Measurements from ENCODE around the gene BTBD18. TPM values are rescaled to one million over a fixed set of nuclear protein-coding genes. Genes with fewer than 3 reads are reported as not detected.
"Not testable (repeated sequence)": the region's sequence is repeated elsewhere in the genome, so short reads cannot be mapped to it uniquely, and the experiment has no call there.

BTBD18 gene
- total RNA-seq, 2 donors from 2014 or later: not detected

DNA sequence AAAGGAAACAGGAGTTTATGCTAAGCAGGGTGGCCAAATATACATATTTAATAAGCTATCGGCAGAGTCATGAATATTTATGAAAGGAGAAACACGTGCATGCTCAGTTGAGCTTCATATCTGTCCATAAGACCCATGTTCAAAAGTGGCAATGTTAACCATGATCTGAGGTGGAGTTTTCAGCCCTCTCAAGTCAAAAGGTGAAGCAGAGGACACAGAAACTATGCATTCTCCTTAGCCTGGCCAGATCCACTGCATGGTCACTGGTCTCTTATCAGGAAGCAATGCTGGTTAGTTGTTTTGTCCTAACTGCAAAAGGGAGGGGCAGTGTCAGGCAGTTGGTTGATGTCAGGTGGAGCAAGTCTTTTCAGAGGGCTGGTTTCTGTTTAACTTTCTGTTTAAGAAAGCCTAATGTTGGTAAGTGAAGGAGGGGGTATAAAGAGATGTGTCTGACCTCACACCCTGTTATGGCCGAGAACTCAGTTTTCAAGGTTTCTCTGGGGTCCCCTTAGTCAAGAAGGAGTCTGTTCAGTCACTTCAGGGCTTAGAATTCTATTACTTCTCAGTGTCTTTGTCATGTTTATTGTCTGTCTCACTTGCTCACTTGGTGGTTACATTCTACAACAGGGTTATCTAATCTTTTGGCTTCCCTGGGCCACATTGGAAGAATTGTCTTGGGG lies 15.9 kb downstream of the BTBD18 start:
- H3K27ac Mint-ChIP-seq: peak overlapping the region; percentile 60
- H3K9me3 ChIP-seq (ENCODE audit: control insufficient read depth, low read length, poor library complexity, severe bottlenecking): no peaks in the 10 kb centered on the region
- ATAC-seq (no peak), DNase-seq (no peak)
- no peaks in the 10 kb centered on the region for H3K36me3 Mint-ChIP-seq (ENCODE audit: low read depth)
- H3K4me3 Mint-ChIP-seq: no peak overlapping the region
- peaks cover 5% of the 10 kb centered on the region for H3K4me1 Mint-ChIP-seq
- no peaks in the 10 kb centered on the region for H3K27me3 Mint-ChIP-seq

DNA sequence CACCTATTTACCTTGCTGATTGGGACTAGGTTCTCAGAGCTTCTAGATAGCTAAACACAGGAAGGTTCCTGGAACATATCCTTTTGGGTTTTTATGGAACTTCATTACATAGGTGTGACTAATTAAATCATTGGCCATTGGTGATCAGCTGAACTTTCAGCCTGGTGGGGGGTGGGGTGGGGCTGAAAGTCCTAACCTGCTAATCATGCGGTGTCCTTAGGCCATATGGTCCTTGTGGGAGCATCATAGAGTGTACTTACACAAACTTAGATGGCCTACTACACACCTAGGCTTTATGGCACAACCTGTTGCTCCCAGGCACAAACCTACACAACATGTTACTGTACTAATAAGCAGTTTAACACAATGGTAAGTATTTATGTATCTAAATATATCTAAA lies 19.0 kb downstream of the BTBD18 start:
- Mint-ChIP-seq H3K27ac (no peak overlapping the region), H3K4me3 (no peak overlapping the region), H3K36me3 (ENCODE audit: low read depth) (no peaks in the 10 kb centered on the region), H3K27me3 (no peaks in the 10 kb centered on the region), H3K4me1 (peaks cover 4% of the 10 kb centered on the region)
- H3K9me3 ChIP-seq (ENCODE audit: control insufficient read depth, low read length, poor library complexity, severe bottlenecking): no peaks in the 10 kb centered on the region
- DNase-seq (no peak), ATAC-seq (no peak)

DNA sequence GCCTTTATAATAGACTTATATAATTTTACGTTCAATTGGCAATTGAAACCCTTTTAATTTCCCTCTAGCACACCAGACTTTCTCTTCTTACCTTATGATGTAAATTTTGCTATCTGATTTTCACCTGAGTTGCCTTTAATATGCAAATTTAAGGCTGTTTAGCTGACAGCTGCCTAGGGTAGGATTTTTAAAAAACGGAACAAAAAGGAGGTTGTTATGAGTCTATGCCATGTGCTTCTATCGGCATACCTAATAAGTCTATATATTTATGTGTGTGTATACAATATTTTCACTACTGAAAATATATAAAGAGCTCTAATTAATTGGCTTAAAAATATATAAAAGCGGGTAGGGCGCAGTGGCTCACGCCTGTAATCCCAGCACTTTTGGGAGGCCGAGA lies 22.1 kb downstream of the BTBD18 start:
- H3K36me3 Mint-ChIP-seq (ENCODE audit: low read depth): no peaks in the 10 kb centered on the region
- H3K4me3 Mint-ChIP-seq: no peak overlapping the region
- peaks cover 7% of the 10 kb centered on the region for H3K4me1 Mint-ChIP-seq
- H3K27me3 Mint-ChIP-seq: no peaks in the 10 kb centered on the region
- no peaks in the 10 kb centered on the region for H3K9me3 ChIP-seq (ENCODE audit: control insufficient read depth, low read length, poor library complexity, severe bottlenecking)
- no peak for DNase-seq
- H3K27ac Mint-ChIP-seq: no peak overlapping the region
- ATAC-seq: no peak

DNA sequence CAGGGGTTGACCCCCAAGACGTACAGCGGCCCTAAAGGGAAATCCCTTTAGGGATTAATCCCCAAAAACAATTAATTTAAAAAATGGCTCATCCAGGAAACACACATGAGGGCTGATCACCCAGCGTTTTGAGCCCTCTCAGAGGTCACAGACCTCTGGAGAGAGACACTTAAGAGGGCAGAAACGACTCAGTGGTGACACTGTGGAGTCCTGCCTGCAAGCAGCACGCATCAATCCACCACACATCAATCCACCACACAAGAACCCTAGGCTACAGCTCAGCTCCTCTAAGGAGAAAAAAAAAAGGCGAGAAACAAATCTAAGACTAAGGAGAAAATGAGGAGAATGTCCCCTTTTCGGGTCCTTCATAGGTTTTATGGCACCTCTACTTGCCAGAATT lies 22.8 kb downstream of the BTBD18 start:
- Mint-ChIP-seq H3K4me3 (no peak overlapping the region), H3K36me3 (ENCODE audit: low read depth) (no peaks in the 10 kb centered on the region), H3K27ac (no peak overlapping the region), H3K4me1 (peaks cover 7% of the 10 kb centered on the region), H3K27me3 (no peaks in the 10 kb centered on the region)
- ATAC-seq (no peak), DNase-seq (no peak)
- no peaks in the 10 kb centered on the region for H3K9me3 ChIP-seq (ENCODE audit: control insufficient read depth, low read length, poor library complexity, severe bottlenecking)

DNA sequence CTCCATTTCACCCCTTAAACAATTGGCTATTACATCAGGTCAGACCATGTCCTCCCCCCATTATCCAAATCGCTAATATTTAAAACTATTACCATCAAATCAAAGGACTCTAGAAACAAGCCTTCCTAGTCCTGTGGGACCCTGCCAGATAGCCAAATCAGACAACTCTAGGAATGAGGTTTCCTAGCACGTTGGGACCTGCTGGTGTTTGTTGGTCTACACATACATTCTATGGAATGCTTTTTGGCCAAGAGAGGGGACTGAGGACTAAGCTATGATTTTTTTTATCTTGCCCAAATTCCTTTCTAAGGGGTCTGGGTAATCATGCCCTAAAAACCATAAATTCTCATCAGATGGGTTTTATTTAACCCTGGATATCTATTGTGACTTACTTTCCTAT lies 24.4 kb downstream of the BTBD18 start:
- Mint-ChIP-seq H3K27ac (no peak overlapping the region), H3K4me1 (peaks cover 6% of the 10 kb centered on the region), H3K4me3 (no peak overlapping the region), H3K36me3 (ENCODE audit: low read depth) (no peaks in the 10 kb centered on the region), H3K27me3 (no peaks in the 10 kb centered on the region)
- H3K9me3 ChIP-seq (ENCODE audit: control insufficient read depth, low read length, poor library complexity, severe bottlenecking): no peaks in the 10 kb centered on the region
- ATAC-seq: no peak
- DNase-seq: no peak

DNA sequence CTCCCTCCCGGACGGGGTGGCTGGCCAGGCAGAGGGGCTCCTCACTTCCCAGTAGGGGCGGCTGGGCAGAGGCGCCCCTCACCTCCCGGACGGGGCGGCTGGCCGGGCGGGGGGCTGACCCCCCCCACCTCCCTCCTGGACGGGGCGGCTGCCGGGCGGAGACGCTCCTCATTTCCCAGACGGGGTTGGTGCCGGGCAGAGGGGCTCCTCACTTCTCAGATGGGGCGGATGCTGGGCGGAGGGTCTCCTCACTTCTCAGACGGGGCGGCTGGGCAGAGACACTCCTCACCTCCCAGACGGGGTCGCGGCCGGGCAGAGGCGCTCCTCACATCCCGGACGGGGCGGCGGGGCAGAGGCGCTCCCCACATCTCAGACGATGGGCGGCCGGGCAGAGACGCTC lies 34.9 kb downstream of the BTBD18 start:
- H3K27ac Mint-ChIP-seq; H3K9me3 ChIP-seq (ENCODE audit: control insufficient read depth, low read length, poor library complexity, severe bottlenecking); DNase-seq; H3K4me3 Mint-ChIP-seq; ATAC-seq; H3K27me3 Mint-ChIP-seq; H3K36me3 Mint-ChIP-seq (ENCODE audit: low read depth): not testable (repeated sequence)
- peaks cover 15% of the 10 kb centered on the region for H3K4me1 Mint-ChIP-seq

DNA sequence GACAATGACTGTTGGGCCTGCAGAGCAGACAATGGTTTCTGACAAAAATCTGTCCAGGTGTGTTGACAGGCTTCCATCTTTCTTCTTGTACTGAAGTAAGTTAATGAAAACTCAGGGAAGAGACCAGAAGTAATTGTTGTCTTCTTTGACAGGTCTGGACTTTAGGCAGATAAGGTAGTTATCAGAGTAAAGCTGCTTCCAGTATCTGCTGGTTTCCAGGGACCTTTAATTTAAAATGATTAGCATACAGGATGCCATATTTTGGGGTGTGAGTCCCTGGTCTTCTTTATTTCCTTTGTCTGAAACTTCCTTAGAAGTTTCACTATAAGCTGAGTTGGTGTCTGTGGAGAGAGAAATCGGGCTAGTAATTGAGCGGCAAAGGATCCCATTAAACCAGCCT lies 37.8 kb downstream of the BTBD18 start:
- Mint-ChIP-seq H3K27ac (peak overlapping the region; percentile 96), H3K36me3 (ENCODE audit: low read depth) (no peaks in the 10 kb centered on the region), H3K4me3 (peak overlapping the region; percentile 95), H3K4me1 (peaks cover 28% of the 10 kb centered on the region), H3K27me3 (no peaks in the 10 kb centered on the region)
- no peaks in the 10 kb centered on the region for H3K9me3 ChIP-seq (ENCODE audit: control insufficient read depth, low read length, poor library complexity, severe bottlenecking)
- no peak for ATAC-seq
- no peak for DNase-seq

DNA sequence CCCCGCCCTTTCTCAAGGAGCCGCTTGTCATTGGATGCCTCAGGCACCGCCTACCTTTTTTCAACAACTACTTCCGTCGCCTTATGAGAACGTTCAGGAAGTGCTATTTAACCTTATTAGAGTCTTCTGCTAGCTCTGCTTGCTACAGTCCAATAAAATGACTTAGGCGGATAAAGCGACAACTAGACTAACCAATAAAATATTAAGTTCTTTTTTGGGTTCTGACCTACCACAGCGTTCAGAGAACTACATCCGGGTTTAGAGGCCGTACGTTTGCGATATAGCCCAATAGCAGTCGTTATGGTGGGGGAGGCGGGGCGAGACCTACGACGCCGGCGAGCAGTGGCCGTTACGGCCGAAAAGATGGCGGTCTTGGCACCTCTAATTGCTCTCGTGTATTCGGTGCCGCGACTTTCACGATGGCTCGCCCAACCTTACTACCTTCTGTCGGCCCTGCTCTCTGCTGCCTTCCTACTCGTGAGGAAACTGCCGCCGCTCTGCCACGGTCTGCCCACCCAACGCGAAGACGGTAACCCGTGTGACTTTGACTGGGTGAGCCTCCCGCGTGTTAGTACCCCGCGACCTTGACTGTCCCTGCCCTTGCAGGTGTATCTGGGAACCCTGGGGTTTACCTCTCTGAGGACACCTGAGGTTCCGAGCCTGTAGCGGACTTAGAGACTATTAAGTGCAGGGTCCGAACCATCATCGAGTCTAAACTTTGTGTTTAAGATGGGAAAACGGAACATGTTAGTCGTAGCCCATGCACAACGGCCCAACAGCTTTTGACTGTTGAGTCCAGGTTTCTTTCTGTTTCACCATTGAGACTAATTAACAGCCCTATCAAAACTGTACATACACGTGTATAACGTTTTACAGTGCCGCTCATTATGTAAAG lies 39.1 kb downstream of the BTBD18 start, which contains the start of gene TMX2:
Gene TMX2 (plus strand): TSS at position 338 of the 895 bp plus-strand sequence. CDS start 26 bp downstream, at position 364.
- peaks cover 4% of the 10 kb centered on the region for H3K36me3 Mint-ChIP-seq (ENCODE audit: low read depth)
- H3K4me3 Mint-ChIP-seq: peak within 1 kb of the TSS; percentile 95
- H3K9me3 ChIP-seq (ENCODE audit: control insufficient read depth, low read length, poor library complexity, severe bottlenecking): no peaks in the 10 kb centered on the region
- peak; percentile 76 to 83 (median 81) for DNase-seq
- H3K4me1 Mint-ChIP-seq: peaks cover 34% of the 10 kb centered on the region
- peak within 1 kb of the TSS; percentile 96 for H3K27ac Mint-ChIP-seq
- ATAC-seq: peak; percentile 90
- no peaks in the 10 kb centered on the region for H3K27me3 Mint-ChIP-seq

DNA sequence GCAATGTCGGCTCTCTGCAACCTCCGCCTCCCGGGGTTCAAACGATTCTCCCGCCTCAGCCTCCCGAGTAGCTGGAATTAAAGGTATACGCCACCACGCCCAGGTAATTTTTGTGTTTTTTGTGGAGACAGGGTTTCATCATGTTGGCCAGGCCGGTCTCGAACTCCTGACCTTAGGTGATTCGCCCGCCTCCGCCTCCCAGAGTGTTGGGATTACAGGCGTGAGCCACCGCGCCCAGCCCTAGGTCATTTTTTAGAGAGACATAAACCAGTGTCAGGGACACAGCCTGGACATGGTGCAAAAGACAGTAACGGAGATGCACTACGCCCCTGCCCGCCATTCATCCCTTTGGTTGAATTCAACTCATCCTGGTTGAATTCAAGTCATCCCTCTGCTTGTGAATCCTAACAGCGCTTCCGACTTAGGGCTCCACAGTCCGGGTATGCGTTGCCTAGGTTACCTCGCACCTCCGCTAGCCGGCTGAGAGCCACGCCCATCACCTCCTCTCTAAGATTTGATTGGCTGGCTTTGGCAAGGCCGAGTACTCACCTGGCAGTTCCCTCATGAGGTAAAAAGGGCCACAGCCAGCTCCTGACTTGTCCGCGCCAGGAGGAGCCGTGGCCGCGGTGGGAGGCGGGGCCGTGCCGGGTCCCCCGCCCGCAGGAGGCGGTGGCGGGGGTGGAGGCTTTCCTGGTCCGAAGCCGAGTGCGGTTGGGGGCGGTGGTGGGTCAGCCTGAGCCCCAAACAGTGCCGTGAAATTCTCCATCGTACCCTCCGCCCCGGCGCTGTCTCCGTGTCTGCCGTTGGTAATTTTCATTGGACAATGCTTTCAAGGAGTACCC lies 40.0 kb downstream of the BTBD18 start, which contains the start of gene MED19:
Gene MED19 (minus strand): TSS at position 802 of the 842 bp plus-strand sequence. CDS start 36 bp downstream, at position 766.
- Mint-ChIP-seq H3K27ac (peak within 1 kb of the TSS; percentile 96), H3K4me3 (peak within 1 kb of the TSS; percentile 95), H3K4me1 (peaks cover 36% of the 10 kb centered on the region), H3K36me3 (ENCODE audit: low read depth) (peaks cover 4% of the 10 kb centered on the region), H3K27me3 (no peaks in the 10 kb centered on the region)
- peak; percentile 59 to 76 (median 62) for DNase-seq
- H3K9me3 ChIP-seq (ENCODE audit: control insufficient read depth, low read length, poor library complexity, severe bottlenecking): no peaks in the 10 kb centered on the region
- ATAC-seq: peak; percentile 59

DNA sequence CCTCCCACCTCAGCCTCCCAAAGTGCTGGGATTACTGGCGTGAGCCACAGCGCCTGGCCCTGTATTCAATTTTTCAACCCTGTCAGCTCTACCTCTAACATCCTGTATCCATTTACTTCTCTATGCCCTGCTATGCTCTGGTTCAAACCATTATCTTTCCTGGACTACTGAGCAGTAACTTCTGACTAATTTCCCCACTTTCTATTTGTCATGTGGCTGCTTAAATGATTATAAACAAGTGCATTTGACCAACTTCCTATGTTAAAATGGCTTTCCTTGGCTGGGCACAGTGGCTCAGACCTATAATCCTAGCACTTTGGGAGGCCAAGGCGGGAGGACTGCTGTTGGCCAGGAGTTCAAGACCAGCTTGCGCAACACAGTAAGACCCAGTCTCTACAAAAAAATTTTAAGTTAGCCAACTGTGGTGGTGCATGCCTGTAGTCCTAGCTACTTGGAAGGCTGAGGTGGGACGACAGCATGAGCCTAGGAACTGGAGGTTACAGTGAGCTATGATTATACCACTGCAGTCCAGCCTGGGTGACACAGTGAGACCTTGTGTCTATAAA lies 41.7 kb downstream of the BTBD18 start:
- no peaks in the 10 kb centered on the region for H3K27me3 Mint-ChIP-seq
- H3K4me1 Mint-ChIP-seq: peaks cover 36% of the 10 kb centered on the region
- DNase-seq (no peak), ATAC-seq (no peak)
- peak overlapping the region; percentile 96 for H3K27ac Mint-ChIP-seq
- peaks cover 4% of the 10 kb centered on the region for H3K36me3 Mint-ChIP-seq (ENCODE audit: low read depth)
- no peaks in the 10 kb centered on the region for H3K9me3 ChIP-seq (ENCODE audit: control insufficient read depth, low read length, poor library complexity, severe bottlenecking)
- no peak overlapping the region for H3K4me3 Mint-ChIP-seq

DNA sequence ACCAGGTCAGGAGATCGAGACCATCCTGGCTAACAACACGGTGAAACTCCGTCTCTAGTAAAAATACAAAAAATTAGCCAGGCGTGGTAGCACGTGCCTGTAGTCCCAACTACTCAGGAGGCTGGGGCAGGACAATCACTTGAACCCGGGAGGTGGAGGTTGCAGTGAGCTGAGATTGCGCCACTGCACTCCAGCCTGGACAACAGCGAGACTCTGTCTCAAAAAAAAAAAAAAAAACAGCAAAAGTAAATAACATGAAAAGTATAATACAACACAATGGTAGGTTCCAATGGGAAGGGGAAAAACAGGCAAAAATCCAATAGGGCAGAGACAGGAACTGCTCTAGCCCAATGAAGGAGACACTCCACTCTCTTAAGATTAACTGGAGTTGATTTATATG lies 46.2 kb downstream of the BTBD18 start:
- not testable (repeated sequence) for H3K27ac Mint-ChIP-seq; H3K36me3 Mint-ChIP-seq (ENCODE audit: low read depth); H3K4me3 Mint-ChIP-seq; H3K27me3 Mint-ChIP-seq; H3K9me3 ChIP-seq (ENCODE audit: control insufficient read depth, low read length, poor library complexity, severe bottlenecking); ATAC-seq; DNase-seq
- H3K4me1 Mint-ChIP-seq: peaks cover 13% of the 10 kb centered on the region

DNA sequence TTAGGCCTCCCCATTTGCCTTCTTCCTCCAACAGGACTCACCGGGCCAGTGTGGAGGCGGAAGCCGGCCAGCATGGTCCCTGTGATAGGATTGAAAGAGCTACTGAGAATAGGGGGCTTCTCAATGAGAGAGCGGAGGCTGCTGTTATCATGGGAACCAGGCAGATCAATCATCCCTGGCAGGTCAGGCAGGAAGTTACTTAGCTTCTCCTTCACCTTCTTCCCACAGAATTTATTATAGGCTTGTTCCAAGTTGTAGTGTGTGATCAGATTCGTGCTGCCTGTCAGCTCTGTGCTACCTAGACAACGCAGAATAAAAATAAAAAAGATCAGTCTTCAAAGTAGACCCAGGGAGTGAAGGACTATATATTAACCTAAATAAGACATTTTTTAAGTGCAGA lies 46.7 kb downstream of the BTBD18 start:
- H3K27me3 Mint-ChIP-seq: no peaks in the 10 kb centered on the region
- H3K4me3 Mint-ChIP-seq: no peak overlapping the region
- H3K36me3 Mint-ChIP-seq (ENCODE audit: low read depth): peaks cover 7% of the 10 kb centered on the region
- DNase-seq (no peak), ATAC-seq (no peak)
- H3K9me3 ChIP-seq (ENCODE audit: control insufficient read depth, low read length, poor library complexity, severe bottlenecking): no peaks in the 10 kb centered on the region
- H3K27ac Mint-ChIP-seq: peak overlapping the region; percentile 67
- peaks cover 11% of the 10 kb centered on the region for H3K4me1 Mint-ChIP-seq

Data from T-helper 17 cell (primary cell).